Measurements from ENCODE around the gene PGS1. TPM values are rescaled to one million over a fixed set of nuclear protein-coding genes. Genes with fewer than 3 reads are reported as not detected.

The PGS1 gene
- total RNA-seq, 1 experiment from 2014 or later = 42.6 TPM

- intact Hi-C loops (cut with micrococcal nuclease; ENCODE audit: unreplicated experiment) = loop anchor here (5.0 kb wide), 1 partner anchor 42 kb away; no protein-coding TSS in a partner anchor
- H3K27ac Mint-ChIP-seq (ENCODE audit: unreplicated experiment) = peak overlapping the region; percentile 36
- CTCF ChIA-PET = interaction anchor here (0.6 to 2.5 kb wide), 7 partner anchors 30 to 108 kb away, joined by 3 to 32 read pairs (median 4); no protein-coding TSS in a partner anchor
- no peaks in the 10 kb centered on the region for H3K9me3 Mint-ChIP-seq (ENCODE audit: low read depth, unreplicated experiment)
- no peak for TF ChIP-seq CTCF (IDR thresholded peaks at IDR 0.05; ENCODE audit: unreplicated experiment)
- no peak for DNase-seq
- H3K4me3 Mint-ChIP-seq (ENCODE audit: low read depth, unreplicated experiment) = peak overlapping the region; percentile 86
- peaks cover 60% of the 10 kb centered on the region for H3K36me3 Mint-ChIP-seq (ENCODE audit: insufficient read depth, unreplicated experiment)
- BruUV-seq (replicated peaks) = no TSS peak
- peaks cover 23% of the 10 kb centered on the region for H3K4me1 Mint-ChIP-seq (ENCODE audit: low read depth, unreplicated experiment)
- H3K27me3 Mint-ChIP-seq (ENCODE audit: unreplicated experiment) = no peaks in the 10 kb centered on the region
Observed at GRCh38 chr17:78359321-78359996, 19.0 kb upstream of the PGS1 start.

GRCh38 chr17:78359997-78360370 lies 18.5 kb upstream of the PGS1 start, which contains the start of gene SOCS3:
TSS of gene SOCS3 (minus strand) at chr17:78360077. CDS start at chr17:78359095, 982 bp downstream.
- H3K4me3 Mint-ChIP-seq (ENCODE audit: low read depth, unreplicated experiment) = peak within 1 kb of the TSS; percentile 86
- no peaks in the 10 kb centered on the region for H3K27me3 Mint-ChIP-seq (ENCODE audit: unreplicated experiment)
- H3K27ac Mint-ChIP-seq (ENCODE audit: unreplicated experiment) = peak within 1 kb of the TSS; percentile 36
- intact Hi-C loops (cut with micrococcal nuclease; ENCODE audit: unreplicated experiment) = loop anchor here (2.0 to 5.0 kb wide), 2 partner anchors 43 to 69 kb away; no protein-coding TSS in a partner anchor
- CTCF ChIA-PET = interaction anchor here (0.6 to 2.5 kb wide), 7 partner anchors 30 to 109 kb away, joined by 3 to 32 read pairs (median 7); no protein-coding TSS in a partner anchor
- TF ChIP-seq CTCF (IDR thresholded peaks at IDR 0.05; ENCODE audit: unreplicated experiment) = no peak
- no TSS peak for BruUV-seq (replicated peaks)
- H3K36me3 Mint-ChIP-seq (ENCODE audit: insufficient read depth, unreplicated experiment) = peaks cover 58% of the 10 kb centered on the region
- peak; percentile 98 for DNase-seq
- H3K4me1 Mint-ChIP-seq (ENCODE audit: low read depth, unreplicated experiment) = peaks cover 22% of the 10 kb centered on the region
- H3K9me3 Mint-ChIP-seq (ENCODE audit: low read depth, unreplicated experiment) = no peaks in the 10 kb centered on the region

- peak; percentile 98 for DNase-seq
- no TSS peak for BruUV-seq (replicated peaks)
- intact Hi-C loops (cut with micrococcal nuclease; ENCODE audit: unreplicated experiment) = loop anchor here (1.0 to 2.0 kb wide), 2 partner anchors 62 to 70 kb away; no protein-coding TSS in a partner anchor
- Mint-ChIP-seq H3K9me3 (ENCODE audit: low read depth, unreplicated experiment) (no peaks in the 10 kb centered on the region), H3K27me3 (ENCODE audit: unreplicated experiment) (peaks cover under 1% of the 10 kb centered on the region), H3K4me3 (ENCODE audit: low read depth, unreplicated experiment) (peak overlapping the region; percentile 86), H3K36me3 (ENCODE audit: insufficient read depth, unreplicated experiment) (peaks cover 52% of the 10 kb centered on the region), H3K4me1 (ENCODE audit: low read depth, unreplicated experiment) (peaks cover 16% of the 10 kb centered on the region), H3K27ac (ENCODE audit: unreplicated experiment) (no peak overlapping the region)
- CTCF ChIA-PET = interaction anchor here (0.6 to 2.5 kb wide), 13 partner anchors 17 to 347 kb away, joined by 3 to 32 read pairs (median 4); no protein-coding TSS in a partner anchor
- TF ChIP-seq CTCF (IDR thresholded peaks at IDR 0.05; ENCODE audit: unreplicated experiment) = peak; percentile 84
Observed at GRCh38 chr17:78360371-78361224, 17.9 kb upstream of the PGS1 start.

- DNase-seq = no peak
- H3K4me3 Mint-ChIP-seq (ENCODE audit: low read depth, unreplicated experiment) = peak overlapping the region; percentile 86
- peaks cover 8% of the 10 kb centered on the region for H3K27me3 Mint-ChIP-seq (ENCODE audit: unreplicated experiment)
- no peak overlapping the region for H3K27ac Mint-ChIP-seq (ENCODE audit: unreplicated experiment)
- peaks cover 45% of the 10 kb centered on the region for H3K36me3 Mint-ChIP-seq (ENCODE audit: insufficient read depth, unreplicated experiment)
- intact Hi-C loops (cut with micrococcal nuclease; ENCODE audit: unreplicated experiment) = loop anchor here (1.0 to 2.0 kb wide), 2 partner anchors 61 to 70 kb away; no protein-coding TSS in a partner anchor
- no TSS peak for BruUV-seq (replicated peaks)
- peaks cover 9% of the 10 kb centered on the region for H3K4me1 Mint-ChIP-seq (ENCODE audit: low read depth, unreplicated experiment)
- no peaks in the 10 kb centered on the region for H3K9me3 Mint-ChIP-seq (ENCODE audit: low read depth, unreplicated experiment)
- TF ChIP-seq CTCF (IDR thresholded peaks at IDR 0.05; ENCODE audit: unreplicated experiment) = no peak
- CTCF ChIA-PET = interaction anchor here (0.7 to 2.5 kb wide), 10 partner anchors 17 to 347 kb away, joined by 3 to 32 read pairs (median 4); no protein-coding TSS in a partner anchor
Observed at GRCh38 chr17:78361225-78361701, 17.2 kb upstream of the PGS1 start.

All from Calu3 (cell line).